Chondrocyte (in vitro differentiated cells): ENCODE measurements around the gene TSC22D3. TPM values are rescaled to one million over a fixed set of nuclear protein-coding genes. Genes with fewer than 3 reads are reported as not detected.

ENCODE experiments used
- DNase-seq: peaks from one replicate; pipeline ENCODE4 v3.0.0; 2021; ENCODE audit warnings: mixed read lengths, low spot score
- H3K27ac Mint-ChIP-seq: one replicate; pipeline ENCODE4 v1.8.0; 2021; ENCODE audit warnings: mild to moderate bottlenecking, moderate library complexity, mixed read lengths; ENCODE audit not compliant: unreplicated experiment
- H3K27me3 Mint-ChIP-seq: 2 replicates; pipeline ENCODE4 v1.8.0; 2021; ENCODE audit warnings: low read depth, mixed read lengths
- H3K36me3 Mint-ChIP-seq: 2 replicates; pipeline ENCODE4 v1.8.0; 2021; ENCODE audit warnings: low read depth, mixed read lengths
- H3K4me1 Mint-ChIP-seq: 2 replicates; pipeline ENCODE4 v1.8.0; 2021; ENCODE audit warnings: low read depth, mild to moderate bottlenecking, mixed read lengths
- H3K4me3 Mint-ChIP-seq: one replicate; pipeline ENCODE4 v1.8.0; 2021; ENCODE audit warnings: mild to moderate bottlenecking, moderate library complexity, mixed read lengths; ENCODE audit not compliant: unreplicated experiment
- H3K9me3 Mint-ChIP-seq: 2 replicates; pipeline ENCODE4 v1.8.0; 2021; ENCODE audit warnings: low read depth, mixed read lengths
- CTCF ChIP-seq: fragments of 200-600 bp; sonication (generic); IDR thresholded peaks from 2 replicates; pipeline ENCODE4 v1.5.0; 2021; ENCODE audit warnings: antibody characterized with exemption, mild to moderate bottlenecking, moderate library complexity
- total RNA-seq: library from RNA; stranded (reverse); gene quantifications from 3 replicates; pipeline ENCODE4 v1.2.1, GENCODE V29; 2021

The TSC22D3 gene
- total RNA-seq, 1 donor from 2014 or later, result 191 TPM

DNA sequence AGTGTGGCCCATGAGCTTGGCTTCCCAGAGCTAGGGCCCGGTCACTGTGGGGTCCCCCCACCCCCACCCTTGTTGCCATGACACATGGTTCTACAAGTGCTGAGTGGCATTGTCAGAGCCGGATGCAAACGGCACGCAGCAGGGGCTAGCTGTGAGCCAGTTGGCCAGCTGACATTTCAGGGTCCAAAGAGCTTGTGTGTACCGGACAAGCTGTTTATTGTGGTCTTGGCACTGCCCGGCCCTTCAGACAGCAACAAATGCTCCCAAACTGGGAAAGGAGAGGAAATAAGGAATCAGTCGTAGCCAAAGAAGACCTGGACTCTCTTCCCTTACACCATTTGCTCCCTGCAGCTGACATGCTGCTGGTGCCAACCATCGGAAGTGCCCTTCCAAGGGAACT is 36.8 kb downstream of the TSC22D3 start:
- H3K27ac Mint-ChIP-seq, result no peak overlapping the region
- peaks cover 5% of the 10 kb centered on the region for H3K9me3 Mint-ChIP-seq
- DNase-seq, result no peak
- no peak for TF ChIP-seq CTCF
- no peaks in the 10 kb centered on the region for H3K27me3 Mint-ChIP-seq
- H3K36me3 Mint-ChIP-seq, result peaks cover 2% of the 10 kb centered on the region
- peaks cover 52% of the 10 kb centered on the region for H3K4me1 Mint-ChIP-seq
- H3K4me3 Mint-ChIP-seq, result no peak overlapping the region

GRCh38 chrX:107738272-107738671 is 37.3 kb downstream of the TSC22D3 start:
- Mint-ChIP-seq H3K4me1 (peaks cover 56% of the 10 kb centered on the region), H3K27ac (no peak overlapping the region), H3K4me3 (no peak overlapping the region), H3K9me3 (peaks cover 5% of the 10 kb centered on the region), H3K27me3 (no peaks in the 10 kb centered on the region), H3K36me3 (peaks cover 2% of the 10 kb centered on the region)
- TF ChIP-seq CTCF, result no peak
- DNase-seq, result no peak

DNA sequence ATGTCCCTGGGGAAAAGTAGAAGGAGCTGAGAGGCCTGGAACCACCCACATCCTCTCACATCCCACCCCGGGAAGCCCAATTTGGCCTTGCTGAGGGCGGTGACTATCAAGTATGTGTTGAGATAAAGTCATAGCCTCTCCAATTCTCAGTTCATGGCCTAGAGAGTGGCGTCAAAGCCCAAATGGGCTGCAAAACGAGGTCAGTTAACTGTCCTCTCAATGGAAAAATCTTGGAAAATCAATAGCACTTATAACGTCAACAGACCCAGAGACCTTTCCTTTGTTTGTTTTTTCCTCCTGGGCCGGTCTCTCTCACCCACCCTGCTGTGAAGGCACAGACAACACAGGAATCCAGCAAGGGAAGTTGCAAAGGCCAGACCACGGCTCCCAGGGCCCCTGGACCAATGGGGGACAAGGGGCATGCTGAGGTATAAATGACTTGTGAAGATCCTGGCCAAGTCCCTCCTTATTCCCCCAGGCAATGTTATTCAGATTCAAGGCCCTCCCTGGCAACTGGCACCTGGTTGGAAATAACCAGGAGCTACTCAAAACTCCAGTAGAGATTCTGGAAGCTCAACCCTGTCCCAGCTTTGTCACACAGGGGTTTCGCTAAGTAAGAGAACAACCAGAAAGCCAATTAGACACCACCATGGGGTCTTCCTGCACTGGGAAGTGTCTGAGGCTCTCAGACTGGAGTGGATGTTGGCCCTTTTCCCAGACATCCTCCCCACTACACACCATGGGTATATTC is 38.6 kb downstream of the TSC22D3 start:
- DNase-seq, result no peak
- H3K27me3 Mint-ChIP-seq, result no peaks in the 10 kb centered on the region
- H3K36me3 Mint-ChIP-seq, result peaks cover 2% of the 10 kb centered on the region
- TF ChIP-seq CTCF, result no peak
- H3K4me1 Mint-ChIP-seq, result peaks cover 54% of the 10 kb centered on the region
- H3K27ac Mint-ChIP-seq, result peak overlapping the region; percentile 17
- no peak overlapping the region for H3K4me3 Mint-ChIP-seq
- H3K9me3 Mint-ChIP-seq, result peaks cover 5% of the 10 kb centered on the region

GRCh38 chrX:107734646-107735045 is 40.9 kb downstream of the TSC22D3 start:
- Mint-ChIP-seq H3K9me3 (peaks cover under 1% of the 10 kb centered on the region), H3K27me3 (no peaks in the 10 kb centered on the region), H3K4me3 (no peak overlapping the region), H3K27ac (no peak overlapping the region), H3K36me3 (no peaks in the 10 kb centered on the region), H3K4me1 (peaks cover 56% of the 10 kb centered on the region)
- no peak for TF ChIP-seq CTCF
- DNase-seq, result no peak

- H3K4me1 Mint-ChIP-seq, result peaks cover 66% of the 10 kb centered on the region
- H3K27ac Mint-ChIP-seq, result no peak overlapping the region
- H3K36me3 Mint-ChIP-seq, result no peaks in the 10 kb centered on the region
- H3K4me3 Mint-ChIP-seq, result no peak overlapping the region
- DNase-seq, result no peak
- no peaks in the 10 kb centered on the region for H3K9me3 Mint-ChIP-seq
- TF ChIP-seq CTCF, result no peak
- no peaks in the 10 kb centered on the region for H3K27me3 Mint-ChIP-seq
These were observed 41.9 kb downstream of the TSC22D3 start for GRCh38 chrX:107733686-107734085.
